GM18873 (cell line): ENCODE data around the gene RRP1B.
"Not testable (repeated sequence)": the region's sequence is repeated elsewhere in the genome, so short reads cannot be mapped to it uniquely, and the experiment has no call there.

Experiments
- ATAC-seq: cut with Tn5 transposase; IDR thresholded peaks from one replicate; pipeline ENCODE4 v1.9.1; 2021; ENCODE audit warnings: mild to moderate bottlenecking, moderate library complexity, moderate number of reproducible peaks; ENCODE audit not compliant: unreplicated experiment, low FRiP score

RRP1B gene

GRCh38 chr21:43697758-43698643 lies 38.6 kb downstream of the RRP1B start:
- ATAC-seq: no peak

DNA sequence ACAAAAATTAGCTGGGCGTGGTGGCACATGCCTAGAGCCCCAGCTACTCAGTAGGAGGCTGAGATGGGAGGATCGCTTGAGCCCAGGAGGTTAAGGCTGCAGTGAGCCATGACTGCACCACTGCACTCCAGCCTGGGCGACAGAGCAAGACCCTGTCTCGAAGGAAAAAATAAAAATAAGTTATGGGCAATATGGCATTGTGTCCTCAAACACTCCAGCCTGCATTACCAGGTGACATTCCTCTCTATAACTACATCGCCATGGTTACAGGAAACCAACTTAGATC lies 40.1 kb downstream of the RRP1B start:
- not testable (repeated sequence) for ATAC-seq

DNA sequence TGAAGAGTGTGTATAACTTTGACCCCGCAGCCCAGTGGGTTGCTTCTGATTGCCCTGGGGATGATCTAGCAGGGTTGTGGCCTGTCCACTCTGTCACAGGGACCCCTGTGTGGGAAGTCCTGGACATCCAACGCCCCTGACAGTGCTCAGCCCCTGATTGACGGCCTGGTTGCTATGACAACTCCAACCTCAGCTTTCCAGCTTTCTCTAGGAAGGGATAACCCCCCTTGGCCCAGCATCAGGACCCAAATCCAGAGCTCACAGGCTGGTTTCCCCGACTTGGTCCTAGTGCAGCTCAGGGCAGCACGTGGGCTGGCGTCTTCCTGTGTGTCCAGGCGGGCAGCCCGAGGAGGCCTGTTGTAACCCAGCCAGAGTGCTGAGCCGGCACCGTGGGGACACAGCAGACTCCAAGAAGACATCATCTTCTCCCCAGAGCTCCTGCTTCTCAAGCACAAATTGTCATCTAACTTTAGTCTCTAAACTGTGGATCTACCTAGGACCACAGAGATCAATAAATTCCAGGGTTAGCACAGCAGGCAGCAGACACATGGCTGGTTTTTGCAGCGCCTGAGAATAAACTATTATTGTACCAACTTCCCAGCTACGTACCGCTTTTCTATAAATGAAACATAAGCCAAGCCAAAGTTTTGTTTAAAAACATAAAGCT lies 40.7 kb downstream of the RRP1B start:
- ATAC-seq: no peak

DNA sequence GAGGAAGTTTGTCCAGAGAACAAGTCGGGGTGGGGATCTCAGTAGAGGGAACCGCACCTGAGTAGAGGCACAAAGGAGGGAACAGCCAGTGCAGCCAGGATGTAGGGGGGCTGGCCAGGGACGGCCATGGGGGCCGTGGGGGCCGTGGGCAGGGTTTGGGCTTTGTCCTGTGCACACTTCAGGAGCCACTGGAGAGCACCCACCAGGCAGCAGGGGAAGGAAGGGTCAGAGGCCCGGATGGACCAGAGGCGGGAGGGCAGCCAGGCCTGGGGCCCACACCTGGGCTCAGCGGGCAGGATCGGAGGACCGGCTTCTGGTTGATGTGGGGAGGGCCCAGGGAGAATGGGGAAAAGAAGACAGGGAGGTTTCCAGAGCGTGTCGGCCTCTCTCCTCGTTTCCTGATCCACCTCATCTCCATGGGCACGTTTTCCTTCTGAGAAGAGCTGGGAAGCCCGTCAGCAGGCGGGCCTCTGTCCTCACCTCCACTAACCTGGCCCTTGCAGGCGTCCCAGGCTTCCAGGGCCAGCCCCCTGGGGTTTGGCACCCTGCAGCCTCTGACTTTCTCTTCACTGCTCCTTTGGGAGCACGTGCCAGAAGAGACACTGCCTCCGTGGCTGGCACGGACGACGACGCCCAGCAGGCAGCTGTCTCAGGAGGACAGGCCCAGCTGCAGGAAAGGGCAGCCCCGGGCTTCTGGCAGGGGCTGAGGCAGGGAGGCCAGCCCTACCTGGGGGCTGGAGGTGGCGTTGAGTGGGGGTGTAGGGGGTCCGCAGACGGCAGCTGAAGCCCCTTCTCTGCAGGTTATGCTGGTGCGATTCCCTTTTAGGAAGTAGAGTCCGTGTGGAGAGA lies 42.8 kb downstream of the RRP1B start:
- ATAC-seq: no peak

GRCh38 chr21:43702785-43703034 lies 43.4 kb downstream of the RRP1B start:
- ATAC-seq: no peak

GRCh38 chr21:43703035-43703880 lies 43.9 kb downstream of the RRP1B start:
- ATAC-seq: no peak

GRCh38 chr21:43707462-43707861 lies 48.1 kb downstream of the RRP1B start:
- ATAC-seq: no peak

- ATAC-seq: no peak
Observed at GRCh38 chr21:43708745-43709381, 49.5 kb downstream of the RRP1B start.

DNA sequence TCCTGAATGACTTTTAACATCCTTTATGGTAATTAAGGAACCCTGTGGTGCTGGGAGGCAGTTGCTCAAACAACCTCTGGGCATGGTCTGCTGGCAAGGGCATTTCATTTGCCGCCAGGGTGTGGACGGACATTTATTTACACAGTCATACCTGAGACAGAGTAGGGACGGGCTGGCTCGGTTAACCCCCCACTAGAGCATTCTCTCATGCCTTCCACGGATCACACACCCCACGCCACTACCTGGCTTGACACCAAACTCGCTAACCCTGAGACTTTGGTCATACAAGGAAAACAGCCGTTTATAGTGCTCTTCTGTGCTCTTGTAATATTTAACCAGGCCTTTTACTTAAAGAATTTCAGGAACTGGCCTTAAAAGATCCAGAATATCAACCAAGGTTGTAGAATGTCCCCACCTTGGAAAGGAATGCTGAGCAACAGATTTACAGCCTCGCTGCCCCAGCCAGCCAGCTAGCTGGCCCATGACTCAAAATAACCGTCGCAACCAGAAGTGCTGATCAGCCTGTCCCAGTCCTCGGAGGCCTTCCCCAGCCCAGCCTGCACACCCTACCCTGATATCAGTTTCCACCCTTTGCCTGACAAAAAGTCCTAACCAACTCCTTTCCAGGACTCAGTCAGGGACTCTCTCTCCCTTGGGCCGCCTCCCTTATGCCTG lies 53.0 kb downstream of the RRP1B start:
- no peak for ATAC-seq

GRCh38 chr21:43713123-43713522 lies 53.8 kb downstream of the RRP1B start:
- not testable (repeated sequence) for ATAC-seq

- ATAC-seq: no peak
Observed at GRCh38 chr21:43716376-43717165, 57.2 kb downstream of the RRP1B start.

DNA sequence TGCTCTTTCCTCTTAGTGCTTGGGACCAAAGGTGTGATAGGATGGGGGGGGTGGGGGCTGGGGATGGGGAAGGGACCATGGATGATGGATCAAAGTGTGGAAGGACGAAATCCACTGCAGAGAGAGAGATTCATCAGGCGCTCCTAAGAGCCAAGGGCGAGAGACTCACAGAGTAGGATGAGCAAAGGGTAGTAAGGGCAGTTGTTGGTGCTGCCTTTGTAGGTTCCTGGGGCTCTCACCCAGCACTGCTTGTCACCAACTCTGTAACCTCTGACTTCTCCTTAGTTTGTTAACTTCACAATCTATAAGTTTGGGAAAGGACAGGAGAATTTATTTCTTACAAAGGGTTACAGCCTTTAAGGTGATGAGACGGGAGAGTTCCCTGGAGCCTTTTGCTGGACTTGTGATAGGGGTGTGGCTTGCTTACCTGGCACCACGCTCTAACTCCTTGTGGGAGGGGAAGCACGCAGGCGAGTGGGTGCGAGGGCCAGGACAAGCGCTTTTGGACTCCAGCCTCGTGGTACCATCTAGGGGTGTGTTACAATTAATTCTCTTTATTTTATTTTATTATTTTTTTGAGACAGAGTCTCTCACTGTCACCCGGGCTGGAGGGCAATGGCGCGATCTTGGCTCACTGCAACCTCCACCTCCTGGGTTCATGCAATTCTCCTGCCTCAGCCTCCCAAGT lies 58.0 kb downstream of the RRP1B start:
- no peak for ATAC-seq

- no peak for ATAC-seq
Observed at GRCh38 chr21:43717967-43718871, 58.9 kb downstream of the RRP1B start.

DNA sequence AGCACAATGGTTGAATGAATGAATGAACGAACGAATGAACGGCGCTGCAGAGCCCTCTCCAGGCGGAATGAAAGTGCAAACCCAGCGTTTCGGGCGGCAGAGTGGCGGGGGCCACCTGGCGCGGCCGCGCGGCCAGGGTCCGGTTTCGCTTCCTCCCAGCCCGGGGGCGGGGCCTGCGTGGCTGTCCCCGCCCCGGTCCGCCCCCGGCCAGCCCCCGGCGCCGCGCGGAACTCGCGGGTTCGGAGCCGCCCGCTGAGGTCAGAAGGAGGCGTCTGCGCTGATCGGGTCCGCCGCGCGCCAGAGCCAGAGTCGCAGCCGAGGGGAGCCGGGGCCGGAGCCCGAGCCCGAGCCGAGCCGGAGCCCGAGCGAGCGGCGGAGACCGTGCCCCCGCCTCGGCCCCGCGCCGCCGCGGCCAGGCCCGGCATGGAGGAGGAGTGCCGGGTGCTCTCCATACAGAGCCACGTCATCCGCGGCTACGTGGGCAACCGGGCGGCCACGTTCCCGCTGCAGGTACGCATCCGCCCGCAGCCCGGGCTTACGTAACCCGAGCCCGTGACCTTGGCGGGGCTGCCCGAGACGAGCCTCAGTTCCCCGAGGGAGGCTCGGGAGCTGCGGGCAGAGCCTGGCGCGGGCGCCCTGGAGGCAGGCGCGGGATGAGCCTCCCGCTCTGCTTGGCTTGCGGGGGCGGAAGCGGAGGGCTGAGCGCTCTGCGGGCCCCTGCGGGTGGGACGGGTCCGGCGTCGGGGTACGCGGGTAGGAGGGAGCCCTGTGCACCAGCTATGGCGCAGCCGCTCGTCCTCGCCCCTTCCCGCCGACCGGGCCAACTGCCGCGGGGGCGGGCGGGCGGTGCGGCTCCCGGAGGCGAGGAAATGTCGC lies 59.8 kb downstream of the RRP1B start, which contains the start of gene PDXK:
Gene PDXK, plus strand, starts transcription at position 258 of the 876 bp plus-strand sequence. Its CDS starts 166 bp downstream, at position 424.
- no peak for ATAC-seq

DNA sequence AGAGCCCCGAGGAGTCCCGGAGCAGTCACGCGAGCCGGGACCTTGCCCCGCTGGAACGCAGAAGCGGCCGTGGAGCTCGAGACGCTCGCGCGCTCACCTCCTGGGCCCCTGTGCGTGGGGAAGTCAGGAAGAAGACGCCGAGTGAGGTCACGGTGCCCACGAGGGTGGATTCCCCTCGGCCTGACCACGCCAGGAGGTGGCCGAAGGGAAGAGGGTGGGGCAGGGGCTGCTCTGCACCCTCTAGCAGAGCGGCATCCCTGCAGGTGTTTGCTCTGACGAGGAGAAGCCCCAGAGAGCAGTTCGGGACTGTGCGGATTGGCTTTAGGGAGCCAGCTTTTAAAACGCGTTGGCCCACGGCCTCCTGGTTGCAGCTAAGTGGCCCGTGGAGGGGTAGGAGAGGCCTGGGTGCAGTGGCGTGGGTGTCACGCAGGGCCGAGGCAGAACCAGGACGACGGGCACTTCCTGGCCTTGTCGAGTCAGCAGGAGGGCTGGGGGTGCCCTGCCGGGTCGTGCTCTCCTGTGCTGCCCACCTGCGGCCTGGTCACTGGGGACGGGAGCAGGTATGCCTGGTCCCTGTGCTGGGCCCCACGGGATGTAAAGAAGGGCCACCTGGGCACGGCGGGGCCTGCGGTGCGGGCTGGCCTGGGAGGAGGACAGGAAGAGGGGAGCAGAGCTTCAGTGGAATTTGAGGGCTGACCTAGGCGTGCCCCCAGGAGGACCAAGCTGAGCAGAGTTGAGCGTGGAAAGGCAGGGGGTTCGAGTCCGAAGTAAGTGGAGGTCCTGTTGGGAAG lies 60.6 kb downstream of the RRP1B start:
- no peak for ATAC-seq
